Psoas muscle (tissue), 8 donors: Measurements from ENCODE around the gene GJD3. TPM values are rescaled to one million over a fixed set of nuclear protein-coding genes. Genes with fewer than 3 reads are reported as not detected.

ENCODE experiments used
- ATAC-seq, 4 donors: fragments of 200-7000 bp; cut with Tn5 transposase; one replicate each; pipeline ENCODE4 v1.9.1; 2020; ENCODE audit warnings: moderate library complexity in 3 of 4, mild to moderate bottlenecking in 2 of 4
- DNase-seq, 2 donors: peaks; one replicate each; pipeline ENCODE4 v3.0.0-alpha.2; 2020
- H3K27ac ChIP-seq: fragments of 200-600 bp; one replicate; pipeline ENCODE4 v1.8.0; 2022
- H3K27me3 ChIP-seq, 3 donors: fragments of 200-600 bp in 1 of 3; one replicate each; pipeline versions ENCODE4 v1.6.1 to v1.8.0; 2013 to 2022; ENCODE audit warnings: low read length in 2 of 3, mild to moderate bottlenecking in 2 of 3, moderate library complexity in 1 of 3; ENCODE audit not compliant: insufficient read depth in 3 of 3
- H3K36me3 ChIP-seq, 2 donors: fragments of 200-600 bp in 1 of 2; one replicate each; pipeline versions ENCODE4 v1.6.1 to v1.8.0; 2013 to 2022; ENCODE audit warnings: low read depth in 1 of 2, mild to moderate bottlenecking in 1 of 2, moderate library complexity in 1 of 2; ENCODE audit not compliant: insufficient read depth in 1 of 2
- H3K4me1 ChIP-seq: fragments of 200-600 bp; one replicate; pipeline ENCODE4 v1.8.0; 2022
- H3K4me3 ChIP-seq: fragments of 200-600 bp; one replicate; pipeline ENCODE4 v1.8.0; 2022; ENCODE audit warnings: mild to moderate bottlenecking
- H3K9me3 ChIP-seq: fragments of 200-600 bp; one replicate; pipeline ENCODE4 v1.8.0; 2022
- CTCF ChIP-seq: fragments of 200-600 bp; IDR thresholded peaks from one replicate; pipeline ENCODE4 v1.8.0; 2022; ENCODE audit warnings: antibody characterized with exemption
- WGBS, 3 donors: extraction: QIAGEN DNeasy Blood & Tissue Kit; methylation state at CpG; one replicate each; pipeline versions ENCODE4 v1.1.6 to v1.1.7; 2013; 5-methylcytosine and 5-hydroxymethylcytosine counted together
- intact Hi-C, 2 donors: fragments of 100-400 bp; cut with DNase I; formaldehyde crosslinking; loops; one replicate each; pipeline versions ENCODE4 v1.11.0 to v1.14.2; 2022
- polyA plus RNA-seq, 3 donors: library from polyadenylated mRNA; stranded (reverse); fragments of 200-250 nt; gene quantifications; one replicate each; pipeline ENCODE4 v1.2.3, GENCODE V29; 2013
- total RNA-seq, 4 donors: library from RNA; stranded (reverse); fragmentation: NEBNext Ultra II Directional in 2 of 4; extraction: Animal tissue kit (Norgen Biotek cat#: 25700) in 2 of 4; gene quantifications; one replicate each; pipeline versions ENCODE4 v1.2.1 to v1.2.4, GENCODE V29; 2021 to 2023
- donor health status: healthy with polysubstance abuse.
- donor health status: DM: no; HTN: no; CAD: no; lungs with moderate emphysema.
- donor health status: Bipolar disorder and iron deficiency.
- donor health status: healthy.
- donor health status: DM: yes; HTN: yes; CAD: no.
- donor health status: DM: no; HTN: no; CAD: no.
- donor health status: DM: no; HTN: no; CAD: no.
- donor health status: DM: yes; HTN: yes; CAD: no.

Gene GJD3
- total and polyA plus RNA-seq, 7 donors, result 0.17 to 1.4 (median 0.34) TPM; not detected in 1

- Histone ChIP-seq H3K9me3 (no peaks in the 10 kb centered on the region), H3K27ac (peak overlapping the region; percentile 97), H3K4me1 (peaks cover 76% of the 10 kb centered on the region), H3K27me3 (no peaks in the 10 kb centered on the region), H3K36me3 (no peaks in the 10 kb centered on the region), H3K4me3 (no peak overlapping the region)
- WGBS, 3 donors, result 13 to 21% (median 14%) methylated on average over 3 of the region's 3 CpGs
- intact Hi-C loops, result no loop called here
- ATAC-seq (peak; percentile 59 to 66 (median 63)), DNase-seq (peak; percentile 95 to 98)
- no peak for TF ChIP-seq CTCF
Observed at GRCh38 chr17:40314584-40314956, 50.0 kb downstream of the GJD3 start.

GRCh38 chr17:40313668-40314583 is 50.6 kb downstream of the GJD3 start:
- intact Hi-C loops, result no loop called here
- Histone ChIP-seq H3K9me3 (no peaks in the 10 kb centered on the region), H3K27ac (peak overlapping the region; percentile 97), H3K36me3 (no peaks in the 10 kb centered on the region), H3K4me3 (no peak overlapping the region), H3K27me3 (no peaks in the 10 kb centered on the region), H3K4me1 (peaks cover 82% of the 10 kb centered on the region)
- ATAC-seq (peak; percentile 2 to 23 (median 13)), DNase-seq (peak in 1 of 2 donors; percentile 14)
- WGBS, 3 donors, result 50 to 55% (median 53%) methylated on average over 6 to 7 of the region's 7 CpGs
- TF ChIP-seq CTCF, result no peak

Other genes with a start within 250 kb of the GJD3 start
- gene MSL1, start 242.8 kb downstream of the GJD3 start, total RNA-seq, result 10 to 100 TPM; 63.3 to 75.6 (median 69.0) TPM
- gene MSL1, start 242.8 kb downstream of the GJD3 start, polyA plus RNA-seq, result 10 to 100 TPM; 48.6 to 84.7 (median 56.4) TPM
- 10 to 100 TPM; 43.9 to 76.7 (median 57.1) TPM for gene CASC3, start 224.2 kb downstream of the GJD3 start, total RNA-seq
- 10 to 100 TPM; 34.5 to 53.6 (median 38.6) TPM for gene CASC3, start 224.2 kb downstream of the GJD3 start, polyA plus RNA-seq
- 1 to 10 TPM; 2.8 to 5.7 (median 3.9) TPM for gene RAPGEFL1, start 187.3 kb downstream of the GJD3 start, total RNA-seq
- gene RAPGEFL1, start 187.3 kb downstream of the GJD3 start, polyA plus RNA-seq, result 1 to 10 TPM; 1.7 to 4.2 (median 3.5) TPM
- 1 to 10 TPM; 6.8 to 9.6 (median 8.4) TPM for gene WIPF2, start 145.4 kb downstream of the GJD3 start, total RNA-seq
- 10 to 100 TPM in 1 of 3 donors, 1 to 10 TPM in 2; 4.0 to 10.5 (median 4.8) TPM for gene WIPF2, start 145.4 kb downstream of the GJD3 start, polyA plus RNA-seq
- gene CDC6, start 76.9 kb downstream of the GJD3 start, total RNA-seq, result under 1 TPM; 0.27 to 0.90 (median 0.42) TPM
- 1 to 10 TPM in 2 of 3 donors, under 1 TPM in 1; 0.86 to 2.5 (median 1.4) TPM for gene CDC6, start 76.9 kb downstream of the GJD3 start, polyA plus RNA-seq
- 10 to 100 TPM; 15.0 to 51.1 (median 44.6) TPM for gene RARA, start 55.6 kb downstream of the GJD3 start, total RNA-seq
- 10 to 100 TPM; 15.0 to 76.9 (median 18.6) TPM for gene RARA, start 55.6 kb downstream of the GJD3 start, polyA plus RNA-seq
- under 1 TPM; 0.15 to 0.84 (median 0.46) TPM for gene TOP2A, start 53.2 kb upstream of the GJD3 start, total RNA-seq
- gene TOP2A, start 53.2 kb upstream of the GJD3 start, polyA plus RNA-seq, result under 1 TPM in 2 of 3 donors, not detected in 1; 0.14 to 0.18 TPM
- gene IGFBP4, start 78.7 kb upstream of the GJD3 start, total RNA-seq, result 100 to 1,000 TPM in 2 of 4 donors, 10 to 100 TPM in 2; 64.8 to 106 (median 87.9) TPM
- gene IGFBP4, start 78.7 kb upstream of the GJD3 start, polyA plus RNA-seq, result 10 to 100 TPM; 44.2 to 65.1 (median 49.0) TPM
- under 1 TPM in 1 of 4 donors, not detected in 3; 0.06 TPM for gene TNS4, start 136.9 kb upstream of the GJD3 start, total RNA-seq
- gene TNS4, start 136.9 kb upstream of the GJD3 start, polyA plus RNA-seq, result under 1 TPM in 1 of 3 donors, not detected in 2; 0.04 TPM
- gene CCR7, start 200.7 kb upstream of the GJD3 start, total RNA-seq, result under 1 TPM; 0.20 to 0.24 (median 0.21) TPM
- gene CCR7, start 200.7 kb upstream of the GJD3 start, polyA plus RNA-seq, result under 1 TPM in 2 of 3 donors, not detected in 1; 0.08 to 0.09 TPM